ENCODE data around the gene TOMM5.
A peak's percentile ranks its signal among the peaks of the same experiment; 100 is the strongest.

Gene TOMM5

GRCh38 chr9:37543468-37543867 is 48.9 kb downstream of the TOMM5 start:
- H4K20me1 ChIP-seq (ENCODE audit: insufficient read depth, low read length): no peaks in the 10 kb centered on the region
- H3K9ac ChIP-seq (ENCODE audit: low read length): no peak overlapping the region
- H3K4me3 ChIP-seq (ENCODE audit: low read length): no peak overlapping the region
- H3K4me1 ChIP-seq (ENCODE audit: low read length): peaks cover 10% of the 10 kb centered on the region
- no peaks in the 10 kb centered on the region for H3K79me2 ChIP-seq (ENCODE audit: low read length)
- no peak overlapping the region for H3K27ac ChIP-seq (ENCODE audit: low read length)
- no peaks in the 10 kb centered on the region for H3F3A ChIP-seq (ENCODE audit: insufficient read depth, low read length)
- H3K27me3 ChIP-seq (replicated peaks; ENCODE audit: insufficient read depth, low read length): no peaks in the 10 kb centered on the region
- no peaks in the 10 kb centered on the region for H3K36me3 ChIP-seq (replicated peaks; ENCODE audit: insufficient read depth, low read length)
- no peak overlapping the region for H3K4me2 ChIP-seq (ENCODE audit: low read depth, low read length)
- TF ChIP-seq, protein P1, sequence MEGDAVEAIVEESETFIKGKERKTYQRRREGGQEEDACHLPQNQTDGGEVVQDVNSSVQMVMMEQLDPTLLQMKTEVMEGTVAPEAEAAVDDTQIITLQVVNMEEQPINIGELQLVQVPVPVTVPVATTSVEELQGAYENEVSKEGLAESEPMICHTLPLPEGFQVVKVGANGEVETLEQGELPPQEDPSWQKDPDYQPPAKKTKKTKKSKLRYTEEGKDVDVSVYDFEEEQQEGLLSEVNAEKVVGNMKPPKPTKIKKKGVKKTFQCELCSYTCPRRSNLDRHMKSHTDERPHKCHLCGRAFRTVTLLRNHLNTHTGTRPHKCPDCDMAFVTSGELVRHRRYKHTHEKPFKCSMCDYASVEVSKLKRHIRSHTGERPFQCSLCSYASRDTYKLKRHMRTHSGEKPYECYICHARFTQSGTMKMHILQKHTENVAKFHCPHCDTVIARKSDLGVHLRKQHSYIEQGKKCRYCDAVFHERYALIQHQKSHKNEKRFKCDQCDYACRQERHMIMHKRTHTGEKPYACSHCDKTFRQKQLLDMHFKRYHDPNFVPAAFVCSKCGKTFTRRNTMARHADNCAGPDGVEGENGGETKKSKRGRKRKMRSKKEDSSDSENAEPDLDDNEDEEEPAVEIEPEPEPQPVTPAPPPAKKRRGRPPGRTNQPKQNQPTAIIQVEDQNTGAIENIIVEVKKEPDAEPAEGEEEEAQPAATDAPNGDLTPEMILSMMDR (IDR thresholded peaks at IDR 0.05; ENCODE audit: low read length): no peak
- TF ChIP-seq EZH2phosphoT487 (IDR thresholded peaks at IDR 0.05; ENCODE audit: low read length) (no peak), EZH2 (optimal IDR thresholded peaks at IDR 0.05; ENCODE audit: low read depth, low read length) (no peak)
- no peaks in the 10 kb centered on the region for H3K9me2 ChIP-seq (replicated peaks; ENCODE audit: insufficient read depth, low read length)
- DNase-seq: no peak
- no peaks in the 10 kb centered on the region for H3K9me3 ChIP-seq (replicated peaks; ENCODE audit: insufficient read depth, low read length)
- no peak overlapping the region for H2AFZ ChIP-seq (ENCODE audit: low read length)

DNA sequence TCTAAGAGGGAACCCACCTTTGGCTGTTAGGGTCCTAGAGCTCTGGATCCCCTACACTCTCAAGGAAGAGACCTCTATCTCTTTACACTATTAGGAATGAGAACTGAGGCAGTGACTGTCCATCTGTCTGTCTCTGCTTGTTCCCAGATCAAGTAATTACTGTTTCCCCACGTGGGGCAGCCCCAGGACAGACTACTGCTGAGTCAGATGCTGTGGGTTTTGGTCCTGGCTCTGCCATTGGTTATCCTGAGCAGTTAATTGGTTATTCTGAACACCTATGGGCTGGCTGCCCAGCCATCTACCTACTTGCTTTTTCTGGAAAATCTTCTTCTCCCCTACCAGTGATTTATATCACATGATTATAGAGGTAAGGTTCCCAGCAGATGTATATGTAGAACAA is 49.5 kb downstream of the TOMM5 start:
- H3K9ac ChIP-seq (ENCODE audit: low read length): no peak overlapping the region
- H3K27me3 ChIP-seq (replicated peaks; ENCODE audit: insufficient read depth, low read length): no peaks in the 10 kb centered on the region
- no peaks in the 10 kb centered on the region for H3F3A ChIP-seq (ENCODE audit: insufficient read depth, low read length)
- no peak overlapping the region for H3K27ac ChIP-seq (ENCODE audit: low read length)
- peaks cover 10% of the 10 kb centered on the region for H3K4me1 ChIP-seq (ENCODE audit: low read length)
- no peak overlapping the region for H3K4me3 ChIP-seq (ENCODE audit: low read length)
- no peaks in the 10 kb centered on the region for H4K20me1 ChIP-seq (ENCODE audit: insufficient read depth, low read length)
- TF ChIP-seq, protein P1 (IDR thresholded peaks at IDR 0.05; ENCODE audit: low read length): no peak
- no peaks in the 10 kb centered on the region for H3K36me3 ChIP-seq (replicated peaks; ENCODE audit: insufficient read depth, low read length)
- no peak overlapping the region for H2AFZ ChIP-seq (ENCODE audit: low read length)
- no peaks in the 10 kb centered on the region for H3K79me2 ChIP-seq (ENCODE audit: low read length)
- H3K9me2 ChIP-seq (replicated peaks; ENCODE audit: insufficient read depth, low read length): no peaks in the 10 kb centered on the region
- H3K4me2 ChIP-seq (ENCODE audit: low read depth, low read length): no peak overlapping the region
- no peaks in the 10 kb centered on the region for H3K9me3 ChIP-seq (replicated peaks; ENCODE audit: insufficient read depth, low read length)
- DNase-seq: peak; percentile 11

DNA sequence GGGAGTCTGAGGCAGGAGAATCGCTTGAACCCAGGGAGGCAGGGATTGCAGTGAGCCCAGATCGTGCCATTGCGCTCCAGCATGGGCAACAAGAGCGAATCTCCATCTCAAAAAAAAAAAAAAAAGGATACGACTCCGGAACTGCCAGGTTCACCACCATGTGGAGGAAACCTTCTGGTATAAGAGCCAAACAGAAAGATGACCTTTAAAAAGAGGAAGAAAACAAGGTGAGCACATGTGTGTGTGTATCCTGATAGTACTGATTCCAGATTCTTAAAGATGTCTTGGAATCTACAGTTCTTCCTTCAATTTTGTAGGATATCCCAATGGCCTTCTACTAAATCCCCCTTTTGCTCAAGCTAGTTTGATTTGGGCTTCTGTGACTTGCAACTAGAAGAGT is 49.9 kb downstream of the TOMM5 start:
- Histone ChIP-seq H3K9me3 (replicated peaks; ENCODE audit: insufficient read depth, low read length) (no peaks in the 10 kb centered on the region), H3K27me3 (replicated peaks; ENCODE audit: insufficient read depth, low read length) (no peaks in the 10 kb centered on the region), H2AFZ (ENCODE audit: low read length) (no peak overlapping the region), H4K20me1 (ENCODE audit: insufficient read depth, low read length) (no peaks in the 10 kb centered on the region), H3K4me2 (ENCODE audit: low read depth, low read length) (no peak overlapping the region), H3F3A (ENCODE audit: insufficient read depth, low read length) (no peaks in the 10 kb centered on the region), H3K79me2 (ENCODE audit: low read length) (no peaks in the 10 kb centered on the region), H3K9ac (ENCODE audit: low read length) (no peak overlapping the region), H3K4me3 (ENCODE audit: low read length) (no peak overlapping the region), H3K9me2 (replicated peaks; ENCODE audit: insufficient read depth, low read length) (no peaks in the 10 kb centered on the region), H3K4me1 (ENCODE audit: low read length) (peaks cover 10% of the 10 kb centered on the region), H3K27ac (ENCODE audit: low read length) (no peak overlapping the region), H3K36me3 (replicated peaks; ENCODE audit: insufficient read depth, low read length) (no peaks in the 10 kb centered on the region)
- DNase-seq: no peak
- TF ChIP-seq EZH2 (optimal IDR thresholded peaks at IDR 0.05; ENCODE audit: low read depth, low read length) (no peak), EZH2phosphoT487 (IDR thresholded peaks at IDR 0.05; ENCODE audit: low read length) (no peak)
- TF ChIP-seq, protein P1 (IDR thresholded peaks at IDR 0.05; ENCODE audit: low read length): no peak
